ENCODE measurements around the gene MGAT1. TPM values are rescaled to one million over a fixed set of nuclear protein-coding genes. Genes with fewer than 3 reads are reported as not detected.
"Not testable (repeated sequence)": the region's sequence is repeated elsewhere in the genome, so short reads cannot be mapped to it uniquely, and the experiment has no call there.

The MGAT1 gene
- polyA plus RNA-seq, 1 donor: 67.5 TPM

DNA sequence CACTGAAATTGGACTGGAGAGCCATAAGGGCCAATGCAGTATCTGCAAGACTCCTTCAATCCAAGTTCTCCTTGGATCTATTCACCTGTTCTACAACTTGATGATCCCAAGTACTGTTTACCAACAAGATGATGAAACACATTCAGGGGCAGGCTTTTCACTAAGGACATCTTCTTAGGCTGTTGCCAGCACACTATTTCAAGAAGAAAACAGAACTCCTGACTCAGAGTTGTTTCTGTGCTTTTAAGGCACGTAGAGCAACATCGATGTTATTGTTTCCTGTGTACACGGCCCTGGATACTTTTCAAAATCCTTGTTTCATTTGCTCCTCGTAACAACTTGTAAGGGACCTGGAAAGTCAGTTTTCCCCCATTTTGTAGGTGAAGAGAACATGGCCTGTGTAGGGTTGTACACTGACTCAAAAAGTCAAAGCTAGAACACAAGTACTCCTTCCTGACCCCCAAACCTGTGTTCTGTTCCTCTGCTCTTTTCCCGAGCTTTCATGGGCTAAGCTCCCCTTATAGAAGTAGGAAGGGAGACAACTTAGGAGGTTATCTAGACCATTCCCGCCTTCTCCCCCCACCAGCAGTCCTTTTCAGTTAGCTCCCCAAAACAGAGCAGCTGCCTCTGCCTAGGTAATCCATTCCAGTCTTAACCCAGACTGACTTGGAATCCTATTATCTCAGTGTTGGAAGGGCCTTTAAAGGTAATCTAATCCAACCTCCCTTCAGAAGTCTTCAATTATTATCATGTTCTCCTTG is 5.2 kb upstream of the MGAT1 start:
- DNase-seq: no peak

DNA sequence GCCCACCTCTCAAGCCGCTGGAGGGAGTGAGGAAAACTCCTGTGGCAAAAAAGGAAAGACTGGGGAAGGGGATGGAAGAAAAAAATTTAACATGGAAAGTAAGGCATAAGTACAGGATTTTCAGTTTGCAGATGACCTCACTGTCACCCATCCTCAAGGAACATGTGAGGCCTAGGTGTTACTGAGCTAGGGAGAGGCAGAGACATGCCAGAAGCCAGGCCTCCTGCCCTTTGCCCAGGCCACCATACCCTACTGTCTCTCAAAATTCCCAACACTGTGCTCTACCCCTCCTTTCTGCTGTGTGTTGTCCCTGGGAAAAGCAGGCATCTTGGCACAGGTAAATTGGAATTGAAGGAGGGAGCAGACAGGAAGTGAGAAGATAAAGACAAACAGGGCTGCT is 4.4 kb upstream of the MGAT1 start:
- DNase-seq: no peak

DNA sequence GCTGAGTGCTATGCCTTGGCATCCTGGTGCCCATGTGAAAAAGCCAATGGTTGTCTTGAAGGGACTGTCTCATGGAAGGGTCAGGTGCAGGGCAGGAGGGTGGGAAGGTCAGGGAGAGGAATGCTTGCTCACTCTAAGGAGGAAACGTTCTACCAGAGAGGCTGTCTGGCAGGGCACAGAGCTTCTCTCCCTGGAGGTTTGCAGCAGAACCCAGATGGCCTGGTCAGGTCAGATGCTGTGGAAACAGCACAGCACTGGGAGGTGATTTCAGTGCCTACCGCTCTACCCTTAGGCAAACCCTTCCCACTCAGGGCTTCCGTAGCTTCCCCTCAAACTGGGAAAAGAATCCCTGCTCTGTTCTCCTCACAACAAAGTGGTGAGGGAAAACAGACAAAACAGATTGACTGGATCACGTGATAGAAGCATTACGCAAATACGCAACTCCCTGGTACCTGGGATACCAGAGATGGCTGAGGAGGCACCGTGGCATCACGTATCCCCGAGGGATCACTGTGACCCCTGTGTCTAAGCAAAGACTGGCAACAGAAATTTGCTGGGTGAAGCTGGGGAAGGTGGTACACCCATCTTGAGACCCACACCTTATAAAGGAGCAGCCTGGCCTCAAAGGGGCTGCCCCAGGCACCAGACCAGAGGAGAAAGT is 3.9 kb upstream of the MGAT1 start:
- no peak for DNase-seq

DNA sequence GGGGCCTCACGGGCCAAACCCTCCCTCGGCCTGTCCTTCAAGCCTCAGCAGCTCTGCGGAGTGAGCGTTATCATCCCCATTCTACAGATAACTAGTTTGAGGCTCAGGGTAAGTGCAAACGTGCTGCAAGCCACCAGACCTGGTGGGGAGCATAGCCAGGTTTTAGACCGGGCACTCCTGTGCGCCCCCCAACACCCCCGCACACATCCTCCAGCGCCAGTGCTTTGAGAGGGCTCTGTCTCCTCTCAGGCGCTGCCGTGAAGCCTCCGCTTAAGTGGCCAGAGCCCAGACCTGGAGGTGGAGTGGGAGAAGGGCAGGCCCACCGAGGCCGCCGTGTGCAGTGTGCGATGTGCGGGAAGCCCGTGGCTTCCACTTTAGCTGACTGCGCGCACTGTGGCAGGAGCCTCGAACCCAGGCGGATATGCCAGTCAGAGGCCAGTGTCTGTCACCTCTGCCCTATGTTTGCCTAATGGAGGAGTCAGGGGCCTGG is 1.6 kb upstream of the MGAT1 start:
- DNase-seq: no peak

DNA sequence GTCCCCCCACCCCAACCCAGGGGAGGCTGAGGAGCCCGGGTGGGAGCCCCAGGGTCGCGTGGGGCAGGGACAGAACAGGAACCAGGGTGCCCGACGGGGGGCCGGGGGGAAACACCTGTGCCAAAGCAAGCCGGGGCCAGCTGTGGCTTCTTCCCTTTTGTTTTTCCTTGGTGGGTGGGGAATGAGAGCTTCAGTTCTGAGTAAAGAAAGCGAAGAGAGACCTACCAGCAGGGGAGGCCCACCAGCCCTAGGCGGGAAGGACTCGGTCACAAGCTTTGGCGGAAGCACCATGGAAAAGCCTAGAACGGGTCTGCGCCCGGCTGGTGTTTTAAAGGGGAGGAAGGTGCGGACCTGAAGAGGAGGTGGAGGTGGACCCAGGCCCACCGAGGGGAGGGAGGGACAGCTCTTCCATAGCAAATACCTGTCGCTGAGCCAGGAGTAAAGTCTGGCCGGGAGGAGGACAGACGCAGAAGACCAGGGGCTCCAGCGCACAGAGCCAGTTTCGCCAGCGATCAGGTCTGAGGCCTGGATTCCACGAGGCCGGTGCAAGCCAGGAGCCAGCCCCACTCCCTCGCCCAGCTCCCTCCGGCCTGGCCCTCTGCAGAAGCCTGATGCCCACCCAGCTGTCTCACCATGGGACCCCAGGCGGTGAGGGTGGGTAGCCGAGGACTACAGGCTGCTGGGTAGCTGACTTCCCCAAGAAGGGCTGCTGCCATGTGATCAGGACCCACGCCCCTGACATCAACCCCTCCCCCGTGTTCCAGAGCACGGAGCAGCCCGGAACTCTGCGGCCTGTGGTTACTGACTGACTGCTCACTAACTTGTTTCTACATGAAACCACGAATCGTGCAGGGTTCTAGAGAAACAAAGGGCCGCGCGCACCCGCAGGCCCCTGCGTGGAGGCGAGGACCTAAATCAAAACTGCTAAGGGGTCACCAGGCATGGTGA is 849 bp upstream of the MGAT1 start:
- no peak for DNase-seq

DNA sequence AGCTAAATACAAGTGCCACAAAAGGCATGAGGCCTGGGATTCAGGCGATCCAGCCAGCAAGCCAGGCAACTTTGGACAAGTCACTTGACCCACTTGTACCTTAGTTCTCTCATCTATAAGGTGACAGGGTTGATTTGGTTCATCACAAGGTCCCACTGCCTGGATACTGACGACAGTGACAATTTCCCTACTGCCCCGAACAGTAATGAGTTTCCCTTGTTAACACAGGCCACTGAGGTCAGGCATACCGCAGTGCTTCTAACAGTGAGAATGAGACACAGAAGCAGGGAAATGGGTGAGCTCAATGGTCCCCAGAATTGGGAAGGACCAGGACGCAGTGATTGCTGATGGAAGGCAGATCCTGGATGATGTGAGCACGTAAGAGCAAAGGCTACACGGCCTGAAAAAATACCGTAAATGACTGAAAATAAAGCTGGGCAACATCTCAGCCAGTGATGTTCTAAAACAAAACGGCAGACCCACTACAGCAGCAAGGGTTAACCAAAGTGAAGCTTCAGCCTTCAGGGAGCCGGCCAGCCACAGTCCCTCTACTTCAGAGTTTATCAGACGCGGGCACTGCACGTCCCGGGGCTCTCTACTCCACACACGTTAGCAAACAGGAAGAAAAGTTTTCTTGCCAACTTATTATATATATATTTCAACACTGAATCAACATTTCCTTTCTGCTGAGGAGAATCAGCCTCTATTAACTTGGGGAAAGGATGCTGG is 846 bp downstream of the MGAT1 start:
- DNase-seq: no peak

DNA sequence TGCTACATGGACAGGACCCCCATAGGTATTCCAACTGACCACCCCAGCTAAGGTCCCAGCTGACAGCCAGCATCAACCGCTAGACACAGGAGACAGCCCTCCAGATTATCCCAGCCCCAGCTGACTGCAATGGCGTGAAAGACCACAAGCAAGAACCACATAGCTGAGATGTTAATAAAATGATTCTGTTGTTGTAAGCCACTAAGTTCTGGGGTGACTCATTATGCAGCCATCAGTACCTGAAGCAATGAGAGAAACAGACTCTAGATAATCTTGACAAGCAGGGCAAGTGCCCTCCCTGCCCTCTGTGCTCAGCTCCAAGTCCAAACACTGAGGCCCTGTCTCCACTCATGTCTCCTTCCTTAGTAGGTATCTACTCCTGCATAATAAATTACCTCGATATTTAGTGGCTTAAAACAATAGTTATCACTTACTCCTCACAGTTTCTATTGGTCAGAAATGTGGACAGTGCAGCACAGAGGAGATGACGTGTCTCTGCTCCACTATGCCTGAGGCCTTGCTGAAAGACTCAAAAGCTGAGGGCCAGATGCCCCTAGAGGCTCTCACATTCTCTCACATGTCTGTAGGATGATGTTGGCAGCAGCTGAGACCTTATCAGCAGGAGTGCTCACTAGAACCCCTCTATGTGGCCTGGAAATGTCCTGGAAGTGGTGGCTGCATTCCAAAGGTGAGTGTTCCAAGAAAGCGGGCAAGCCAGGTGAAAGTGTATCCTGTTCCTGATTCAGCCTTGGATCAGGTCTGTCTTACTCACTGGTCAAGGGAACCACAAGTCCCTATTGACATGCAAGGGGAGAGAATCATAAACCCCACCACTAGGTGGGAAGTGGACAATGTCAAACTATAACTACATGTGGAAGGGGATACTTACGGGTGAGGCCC is 2.5 kb downstream of the MGAT1 start:
- DNase-seq: no peak

DNA sequence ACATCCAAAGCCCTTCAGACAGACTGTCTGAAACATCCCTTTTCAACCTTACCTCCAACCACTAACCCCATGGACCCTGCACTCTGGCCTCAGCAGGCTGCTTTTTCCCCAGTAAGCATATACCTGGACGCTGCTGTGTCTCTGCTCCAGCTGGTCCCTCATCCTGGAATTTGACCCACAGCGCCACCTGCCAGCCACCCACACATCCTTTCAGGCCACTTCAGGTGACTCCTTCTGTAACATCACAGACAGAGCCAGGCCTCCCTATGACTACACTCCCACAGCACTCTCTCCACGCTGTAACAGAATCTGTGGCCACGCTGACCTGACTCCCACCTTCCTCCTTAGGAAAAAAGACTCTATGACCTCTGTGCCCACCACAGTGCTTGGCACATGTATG is 3.4 kb downstream of the MGAT1 start:
- no peak for DNase-seq

DNA sequence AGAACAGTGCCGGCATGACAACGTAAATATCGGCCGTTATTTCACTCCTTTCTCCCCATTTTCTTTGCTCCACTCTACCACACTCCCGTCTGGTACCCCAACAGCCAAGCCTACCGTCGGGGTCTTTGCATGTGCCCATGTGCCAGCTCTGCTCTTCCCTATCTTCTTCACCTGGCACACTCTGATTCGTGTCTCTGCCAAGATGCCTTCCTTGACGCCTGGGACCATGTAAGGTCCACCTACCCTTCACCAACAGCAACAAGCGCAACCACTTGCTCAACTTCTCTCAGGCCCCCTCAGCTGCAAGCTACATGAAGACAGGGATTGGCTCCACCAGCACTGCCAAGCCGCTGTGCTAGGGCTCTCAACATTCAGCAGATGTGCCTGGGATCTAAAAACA is 4.4 kb downstream of the MGAT1 start:
- DNase-seq: no peak

DNA sequence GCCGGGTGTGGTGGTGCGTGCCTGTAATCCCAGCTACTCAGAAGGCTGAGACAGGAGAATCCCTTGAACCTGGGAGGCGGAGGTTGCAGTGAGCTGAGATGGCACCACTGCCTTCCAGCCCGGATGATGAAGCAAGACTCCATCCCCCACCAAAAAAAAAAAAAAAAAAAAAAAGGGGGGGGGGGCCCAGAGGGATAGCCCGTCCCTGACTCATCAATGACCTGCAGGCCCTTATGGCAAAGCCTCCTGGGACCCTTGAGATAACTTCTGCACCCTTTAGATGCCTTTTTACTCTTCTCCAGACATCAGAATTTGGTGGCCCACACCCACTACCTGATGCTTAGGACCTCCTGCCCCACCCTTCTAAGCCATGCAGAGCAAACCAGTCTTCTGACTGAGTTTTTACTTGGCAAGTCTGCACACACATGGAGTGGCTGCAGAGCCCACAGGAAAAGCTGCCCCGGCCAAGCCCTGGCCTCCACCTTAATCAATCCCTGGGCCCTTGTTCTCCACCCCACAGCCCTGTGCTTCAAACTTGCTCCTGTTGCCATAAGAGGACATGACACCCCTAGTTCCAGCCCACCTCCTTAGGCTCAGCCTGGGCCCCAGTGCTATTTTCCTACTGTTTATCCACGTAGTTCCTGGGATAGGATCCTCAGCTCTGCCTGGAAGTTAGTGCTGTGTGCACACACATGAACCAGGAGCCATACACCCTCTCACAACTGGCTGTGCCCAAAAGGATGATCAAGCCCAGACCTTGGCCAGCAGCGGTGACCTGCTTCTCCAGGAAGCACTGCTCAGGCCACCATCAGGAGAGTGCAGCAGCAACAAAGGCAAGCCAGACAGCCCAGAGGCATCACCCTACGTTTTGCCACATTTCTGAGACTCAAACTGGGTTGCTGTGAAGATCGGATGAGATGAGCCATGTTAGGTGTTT is 5.1 kb downstream of the MGAT1 start:
- no peak for DNase-seq

DNA sequence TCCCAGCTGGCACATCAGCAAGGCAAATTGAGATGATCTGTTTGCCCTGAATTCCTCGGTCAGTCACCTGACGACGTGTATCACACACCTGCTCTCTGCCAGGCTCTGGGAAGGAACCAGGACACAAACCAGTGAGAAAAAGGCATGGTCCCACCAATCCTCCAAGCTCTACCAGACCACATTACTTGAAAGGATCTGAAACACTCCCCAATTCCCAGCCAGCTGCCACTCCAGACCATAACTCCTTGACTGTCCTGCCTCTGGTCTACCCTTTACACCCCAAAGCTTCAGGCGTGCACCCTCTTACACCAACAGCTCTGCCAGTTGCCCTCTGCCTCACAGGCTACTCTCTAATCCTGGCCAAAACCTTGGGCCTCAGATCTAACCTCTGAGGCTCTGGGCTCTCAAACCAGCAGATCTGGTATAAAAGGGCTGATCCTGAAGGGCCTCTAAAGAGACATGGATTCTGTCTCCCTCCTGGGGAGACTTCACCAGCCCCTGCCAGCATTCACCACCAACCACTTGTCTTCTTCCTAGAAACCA is 6.8 kb downstream of the MGAT1 start:
- DNase-seq: no peak

DNA sequence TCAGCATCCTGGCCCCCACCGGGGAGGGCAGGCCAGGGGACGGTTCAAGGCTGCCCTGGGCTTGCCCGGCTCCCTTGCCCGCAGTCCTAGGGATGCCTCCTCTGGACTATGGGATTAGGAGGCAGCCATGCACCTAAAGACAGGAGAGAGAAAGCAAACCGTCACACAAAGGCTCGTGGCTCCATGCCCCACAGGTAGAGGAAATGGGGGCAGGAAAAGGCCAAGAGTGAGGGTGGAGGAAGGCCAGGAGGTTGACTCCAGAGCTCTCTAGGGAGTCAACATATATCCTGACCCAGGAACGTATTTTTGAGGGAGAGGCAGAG is 9.7 kb downstream of the MGAT1 start:
- no peak for DNase-seq

DNA sequence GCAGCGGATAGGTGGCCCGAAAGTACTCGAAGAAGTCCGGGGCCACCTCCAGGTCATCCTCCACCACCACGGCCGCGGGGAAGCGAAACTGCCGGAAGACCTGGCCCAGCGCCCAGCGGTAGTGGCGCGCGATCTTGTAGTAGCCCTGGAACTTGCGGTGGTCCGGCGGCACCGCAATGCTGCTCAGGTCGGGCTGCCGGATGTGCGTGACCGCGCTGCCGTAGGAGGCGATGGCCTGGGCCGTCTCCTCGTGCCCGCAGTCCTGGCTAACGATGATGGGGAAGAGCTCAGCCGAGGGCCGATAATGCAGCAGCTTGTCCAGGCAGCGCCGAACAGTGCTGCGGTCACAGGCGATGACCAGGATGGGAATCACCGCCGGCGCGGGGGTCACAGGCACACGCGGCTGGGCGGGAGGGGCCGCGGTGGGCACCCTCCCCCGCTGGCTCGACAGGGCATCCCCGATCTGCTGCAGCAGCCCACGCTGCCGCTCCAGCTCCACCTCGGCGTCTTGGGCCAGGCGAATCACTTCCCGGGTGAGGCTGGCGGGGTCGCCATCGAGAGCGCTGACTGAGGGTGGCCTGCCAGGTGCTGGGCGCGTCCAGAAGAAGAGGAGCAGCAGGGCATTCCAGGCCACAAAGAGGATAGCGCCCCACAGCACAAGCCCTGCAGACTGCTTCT is 10.2 kb downstream of the MGAT1 start:
- DNase-seq: no peak

DNA sequence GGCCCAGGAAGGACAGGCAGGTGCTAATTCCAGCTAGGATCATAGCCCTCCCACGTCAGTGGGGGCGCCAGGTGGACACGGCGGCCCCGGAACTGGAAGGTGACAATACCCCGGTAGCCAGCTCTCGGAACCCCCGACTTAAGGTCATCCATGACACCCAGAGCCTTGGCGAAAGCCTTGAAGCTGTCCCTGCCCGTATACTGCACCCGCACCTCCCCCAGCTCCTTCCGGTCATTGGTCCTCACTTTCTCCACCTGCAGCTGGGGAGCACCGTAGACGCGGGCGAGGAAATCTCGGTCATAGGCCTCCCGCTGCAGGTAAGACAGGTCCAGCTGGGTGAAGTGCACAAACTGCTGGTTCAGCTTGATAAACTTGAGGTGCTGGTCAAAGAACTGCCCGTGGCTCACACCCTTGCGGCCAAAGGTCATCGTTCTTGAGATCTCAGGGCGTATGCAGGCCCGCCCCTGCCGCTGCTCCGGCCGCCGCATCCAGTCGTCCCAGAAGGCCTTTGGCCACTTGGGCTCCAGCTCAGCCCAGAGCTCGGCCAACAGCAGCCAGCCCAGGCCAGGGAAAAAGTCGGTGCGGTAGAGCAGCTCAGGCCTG is 10.9 kb downstream of the MGAT1 start:
- no peak for DNase-seq

DNA sequence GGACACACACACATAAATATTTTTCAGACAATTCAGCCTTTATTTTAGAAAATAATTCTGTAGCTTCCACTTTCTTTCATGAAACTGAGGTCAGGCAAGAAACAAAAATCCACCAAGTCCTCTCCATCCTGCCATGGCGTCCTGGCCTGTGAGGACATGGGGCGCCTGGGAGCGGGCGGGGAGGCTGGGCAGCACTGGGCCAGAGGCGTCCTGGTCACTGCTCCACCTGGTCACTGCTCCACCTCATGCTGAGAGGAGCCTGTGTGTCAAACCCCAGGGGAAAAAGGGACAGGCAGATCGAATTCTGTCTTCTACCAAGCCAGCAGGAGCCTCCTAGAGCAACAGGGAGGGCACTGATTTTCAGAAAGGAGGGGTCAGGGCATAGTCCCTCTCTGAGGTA is 12.1 kb downstream of the MGAT1 start:
- DNase-seq: no peak

DNA sequence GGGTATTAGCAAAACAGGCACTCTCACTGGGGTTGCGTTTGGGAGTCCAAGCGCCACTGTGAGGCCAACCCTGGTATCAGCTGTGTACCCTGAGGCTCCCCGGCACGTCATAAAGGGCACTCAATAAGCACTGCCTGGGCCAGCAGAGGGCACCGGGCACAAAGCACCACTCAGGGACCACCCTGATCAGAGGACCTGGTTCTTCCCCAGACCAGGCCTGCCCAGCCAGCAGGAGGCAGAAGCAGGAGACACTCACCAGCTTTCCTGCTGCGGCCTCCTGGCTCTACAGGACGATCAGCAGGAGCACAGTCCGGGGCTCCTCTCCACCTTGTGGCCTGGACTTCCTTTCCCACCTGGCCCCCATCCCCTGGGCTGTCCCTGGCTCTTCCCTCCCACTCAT is 12.6 kb downstream of the MGAT1 start:
- no peak for DNase-seq

DNA sequence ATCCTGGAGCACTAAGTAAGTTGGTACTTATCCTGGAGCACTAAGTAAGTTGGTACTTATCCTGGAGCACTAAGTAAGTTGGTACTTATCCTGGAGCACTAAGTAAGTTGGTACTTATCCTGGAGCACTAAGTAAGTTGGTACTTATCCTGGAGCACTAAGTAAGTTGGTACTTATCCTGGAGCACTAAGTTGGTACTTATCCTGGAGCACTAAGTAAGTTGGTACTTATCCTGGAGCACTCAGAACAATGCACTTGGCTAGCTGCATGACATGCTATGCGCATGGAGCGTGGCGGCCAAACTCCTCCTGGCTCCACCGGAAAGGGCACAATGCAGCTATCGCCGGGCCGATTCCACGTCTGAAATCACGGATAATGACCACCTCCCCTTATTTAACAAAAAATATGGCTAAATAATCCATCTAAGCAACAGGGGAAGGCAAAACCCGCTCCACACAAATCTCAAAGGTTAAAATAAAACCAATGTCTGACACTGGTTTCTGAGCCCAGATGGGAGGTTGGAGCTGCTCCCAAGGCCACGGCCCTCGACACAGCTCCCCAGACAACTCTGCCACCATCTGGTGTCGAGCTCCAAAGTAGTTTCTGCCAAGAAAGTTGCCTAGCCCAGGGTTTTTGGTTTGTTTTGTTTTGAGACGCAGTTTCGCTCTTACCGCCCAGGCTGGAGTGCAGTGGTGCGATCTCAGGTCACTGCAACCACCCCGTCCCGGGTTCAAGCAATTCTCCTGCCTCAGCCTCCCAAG is 13.8 kb downstream of the MGAT1 start:
- not testable (repeated sequence) for DNase-seq

All from left kidney (tissue), 2 donors.